Medulla oblongata (tissue), 1 donor: ENCODE measurements around the gene PHF2.

Source experiments
- DNase-seq: peaks from one replicate; pipeline ENCODE4 v3.0.0-alpha.2; 2015; ENCODE audit errors: extremely low spot score

Gene PHF2

DNA sequence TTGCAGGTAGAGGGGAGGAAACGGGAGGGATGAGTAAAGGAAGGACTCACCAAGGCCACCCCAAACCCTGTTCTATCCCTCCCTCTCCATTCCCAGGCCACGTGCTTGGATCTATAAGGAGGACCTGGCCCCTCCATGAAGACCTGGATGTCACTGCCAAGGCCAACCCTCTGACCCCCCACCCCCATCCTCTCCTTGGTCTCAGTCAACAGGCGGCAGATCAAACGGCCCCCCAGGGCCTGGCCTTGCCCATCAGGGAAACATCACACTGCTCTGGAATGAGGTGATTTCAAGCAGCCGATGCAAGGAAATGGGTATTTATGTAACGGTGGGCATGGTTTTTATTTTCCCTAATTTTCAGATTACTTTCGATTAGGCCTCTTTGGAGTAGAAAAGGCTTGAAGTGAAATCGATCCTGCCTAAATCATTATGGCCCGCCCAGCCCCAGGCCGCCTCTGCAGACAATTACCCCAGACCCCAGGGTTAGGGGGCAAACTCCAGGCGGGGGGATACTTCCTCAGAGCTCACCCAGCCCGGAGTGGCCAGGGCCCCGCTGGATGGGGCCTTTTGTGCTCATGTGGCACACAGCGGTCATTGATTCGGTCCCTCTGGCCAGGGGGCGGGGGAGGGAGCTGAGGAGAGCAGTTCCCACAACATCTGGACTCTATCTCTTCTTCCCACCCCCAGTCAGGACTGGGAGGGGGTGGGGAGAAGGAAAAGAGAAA, 125.3 kb downstream of the PHF2 start:
- no peak for DNase-seq

DNA sequence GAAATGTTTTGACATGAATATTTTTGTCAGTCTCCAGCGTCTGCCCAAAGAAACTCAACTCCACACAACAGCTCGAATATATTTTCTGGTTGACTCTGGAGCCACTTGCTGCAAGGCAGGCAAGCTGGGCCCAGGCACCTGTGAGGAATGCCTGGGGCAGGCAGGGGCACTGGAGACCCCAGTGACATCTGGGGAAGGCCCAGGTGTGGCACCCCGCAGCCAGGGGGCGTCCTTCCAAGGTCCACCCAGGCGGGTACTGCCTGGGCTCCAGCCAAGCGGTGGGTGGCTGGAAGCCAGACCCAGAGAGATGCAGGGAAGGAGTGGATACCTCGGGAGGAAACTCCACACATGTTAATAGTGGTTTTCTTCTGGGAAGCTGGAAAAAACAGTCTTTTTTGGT, 125.9 kb downstream of the PHF2 start:
- no peak for DNase-seq

DNA sequence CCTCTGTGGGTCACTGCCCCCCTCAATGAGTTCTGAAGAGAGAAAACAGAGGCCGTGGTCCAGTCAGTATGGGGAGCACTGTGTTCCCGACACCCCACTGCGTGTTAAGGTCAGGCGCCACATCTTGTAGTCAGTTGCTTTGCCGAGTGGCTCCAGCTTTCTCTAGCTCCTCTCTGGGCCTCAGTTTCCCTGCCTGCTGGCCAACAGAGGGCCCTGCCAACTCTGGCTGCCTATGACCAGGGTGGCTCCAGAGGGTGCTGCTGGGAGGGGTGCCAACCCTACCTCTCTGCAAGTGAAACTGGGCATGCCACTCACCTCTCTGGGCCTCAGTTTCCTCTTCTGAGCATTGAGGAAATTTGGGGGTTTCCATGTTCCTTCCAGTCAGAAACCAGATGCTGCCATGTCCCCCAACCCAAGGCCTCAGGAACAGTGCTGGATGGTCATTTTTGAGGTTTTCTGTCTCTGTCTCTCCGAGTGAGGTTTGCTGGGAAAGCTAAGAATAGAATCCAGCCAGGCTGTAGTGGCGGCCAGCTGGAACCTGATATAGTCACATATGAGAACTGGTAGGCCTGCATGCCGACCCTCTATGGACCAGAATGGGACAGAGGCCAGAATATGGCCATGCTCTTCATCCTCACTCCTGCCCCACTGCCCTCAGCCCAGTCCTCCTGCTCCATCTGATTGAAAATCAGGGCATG, 132.1 kb downstream of the PHF2 start:
- DNase-seq = no peak

DNA sequence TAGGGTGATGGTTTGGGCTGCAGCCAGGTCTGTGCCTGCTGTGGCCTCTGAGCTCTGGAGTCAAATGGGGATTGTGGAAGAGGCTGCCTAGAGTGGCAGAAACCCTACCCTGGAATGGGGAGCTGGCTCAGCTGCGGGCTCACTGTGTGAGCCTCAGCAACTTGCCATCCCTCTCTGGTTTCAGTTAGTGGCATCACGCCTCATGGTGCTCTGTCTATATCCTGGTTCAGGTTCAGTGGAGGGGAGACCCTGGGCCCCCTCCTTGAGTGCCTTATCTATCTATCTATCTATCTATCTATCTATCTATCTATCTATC, 132.6 kb downstream of the PHF2 start:
- DNase-seq = no peak

DNA sequence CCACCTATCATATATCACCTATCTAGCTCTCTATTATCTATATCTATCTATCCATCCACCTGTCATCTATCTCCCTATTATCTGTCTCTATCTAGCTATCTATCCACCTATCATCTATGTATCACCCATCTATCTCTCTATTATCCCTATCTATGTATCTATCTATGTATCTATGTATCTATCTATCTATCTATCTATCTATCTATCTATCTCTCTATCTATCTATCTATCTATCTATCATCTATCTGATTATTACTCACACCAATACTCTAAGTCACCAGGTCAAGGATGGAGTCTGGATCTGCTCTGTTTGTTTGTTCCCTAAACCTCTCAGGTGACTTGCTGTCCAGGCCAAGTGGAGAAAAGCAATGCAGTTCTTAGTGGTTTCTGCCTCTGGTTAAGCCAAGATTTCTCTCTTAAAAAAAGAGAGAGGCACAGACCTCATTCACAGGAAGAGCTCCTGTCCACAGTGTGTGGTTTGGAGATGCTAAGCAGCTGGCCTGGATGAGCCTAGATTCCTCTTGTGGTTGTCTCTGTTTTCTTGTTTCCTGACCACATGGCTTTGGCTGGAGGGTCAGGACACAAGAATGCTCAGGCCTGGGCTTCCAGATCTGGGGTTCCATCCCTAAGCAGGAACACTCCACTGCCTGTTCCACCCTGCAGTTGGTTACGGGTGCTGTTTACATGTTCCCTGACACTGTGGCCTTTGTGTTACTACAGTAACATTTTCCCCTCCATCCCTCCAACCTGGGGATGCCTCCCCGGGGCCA, 133.4 kb downstream of the PHF2 start:
- no peak for DNase-seq

DNA sequence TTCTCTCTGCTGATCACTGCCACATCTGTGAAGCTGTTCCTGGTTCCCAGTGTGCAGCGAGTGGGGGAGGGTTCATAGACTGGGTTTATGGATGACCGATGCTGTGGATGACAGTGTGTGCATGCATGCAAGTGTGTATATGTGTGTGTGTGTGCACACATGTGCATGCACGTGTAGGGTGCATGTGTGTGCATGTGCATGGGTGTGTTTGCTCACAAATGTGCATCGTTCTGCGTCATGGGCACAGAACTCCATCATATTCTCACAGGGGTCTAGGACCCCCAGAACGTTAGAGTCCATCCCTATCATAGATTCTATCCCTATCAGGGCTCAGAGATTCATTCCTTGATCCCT, 134.0 kb downstream of the PHF2 start:
- no peak for DNase-seq

DNA sequence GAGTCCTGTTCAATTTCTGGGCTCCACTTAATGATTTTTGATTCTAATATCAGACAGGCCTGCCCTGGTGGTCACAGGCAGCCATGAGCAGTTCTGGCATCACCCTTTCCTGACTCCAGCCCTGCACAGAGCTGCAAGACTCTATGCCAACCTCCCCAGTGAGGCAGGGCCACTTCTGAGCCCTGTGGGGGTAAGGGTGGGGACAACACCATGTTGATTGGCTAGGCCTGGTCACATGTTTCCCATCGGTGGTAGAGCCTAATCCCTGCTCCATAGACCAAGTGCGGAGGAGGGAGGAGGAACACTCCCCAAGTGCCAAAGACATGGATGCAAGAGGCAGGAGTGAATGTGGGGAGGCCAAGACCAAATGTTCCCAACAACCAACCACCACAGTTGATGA, 134.6 kb downstream of the PHF2 start:
- no peak for DNase-seq

DNA sequence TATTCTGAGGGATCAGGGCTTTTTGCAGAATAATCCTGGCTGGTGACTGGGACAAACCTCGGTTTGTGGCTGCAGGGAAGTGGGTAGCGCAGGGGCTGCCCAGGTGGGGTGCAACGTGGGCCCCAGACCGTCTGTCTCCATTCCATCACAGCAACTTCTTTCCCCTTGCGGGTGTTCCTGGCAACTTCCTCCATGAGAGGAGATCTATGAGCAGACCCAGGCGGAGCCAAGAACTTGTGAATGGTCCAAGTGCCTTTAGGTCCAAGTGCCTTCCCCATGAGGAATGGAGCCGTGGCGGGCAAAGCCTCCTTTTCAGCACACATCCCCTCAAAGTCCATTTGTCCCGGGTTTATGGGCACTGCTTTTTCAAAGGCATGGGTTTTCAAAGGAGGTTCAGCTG, 136.5 kb downstream of the PHF2 start:
- DNase-seq = no peak

DNA sequence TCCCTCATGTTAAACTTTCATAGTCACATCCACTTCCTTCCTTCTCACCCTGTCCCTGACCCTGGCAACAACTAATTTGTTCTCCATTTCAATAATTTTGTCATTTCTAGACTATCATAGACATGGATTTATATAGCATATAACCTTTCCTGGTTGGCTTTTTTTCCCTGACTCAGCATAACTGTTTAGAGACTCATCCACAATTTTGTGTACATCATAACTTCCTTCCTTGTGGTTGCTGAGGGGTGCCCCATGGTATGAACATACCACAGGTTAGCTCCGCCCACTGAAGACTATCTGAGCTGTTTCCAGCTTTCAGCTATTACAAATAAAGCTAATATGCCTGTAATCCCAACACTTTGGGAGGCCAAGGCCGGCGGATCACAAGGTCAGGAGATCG, 137.3 kb downstream of the PHF2 start:
- DNase-seq = no peak

DNA sequence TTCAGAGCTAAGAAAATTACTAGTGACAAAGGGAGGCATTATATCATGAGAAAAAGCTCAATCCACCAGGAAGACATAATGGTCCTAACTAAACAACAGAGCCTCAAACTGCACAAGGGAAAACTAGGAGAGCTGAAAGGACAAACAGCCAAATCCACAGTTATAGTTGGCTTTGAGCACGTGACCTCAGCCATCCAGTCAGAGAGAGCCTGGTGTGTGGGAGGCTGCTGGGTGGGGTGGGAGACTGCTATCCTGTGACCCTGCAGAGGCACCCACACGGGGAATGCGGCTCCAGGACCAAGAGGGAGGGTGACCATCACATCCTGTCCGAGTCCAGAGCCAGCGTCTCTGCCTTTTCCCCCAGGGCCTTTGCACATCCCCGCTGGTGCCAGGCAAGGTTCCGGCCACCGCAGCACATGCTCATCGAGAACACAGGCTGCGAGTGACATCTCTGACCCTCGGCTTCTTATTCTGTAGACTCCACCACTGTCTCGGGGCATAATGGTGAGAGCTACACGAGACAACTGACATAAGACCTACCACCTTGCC, 145.1 kb downstream of the PHF2 start:
- no peak for DNase-seq

DNA sequence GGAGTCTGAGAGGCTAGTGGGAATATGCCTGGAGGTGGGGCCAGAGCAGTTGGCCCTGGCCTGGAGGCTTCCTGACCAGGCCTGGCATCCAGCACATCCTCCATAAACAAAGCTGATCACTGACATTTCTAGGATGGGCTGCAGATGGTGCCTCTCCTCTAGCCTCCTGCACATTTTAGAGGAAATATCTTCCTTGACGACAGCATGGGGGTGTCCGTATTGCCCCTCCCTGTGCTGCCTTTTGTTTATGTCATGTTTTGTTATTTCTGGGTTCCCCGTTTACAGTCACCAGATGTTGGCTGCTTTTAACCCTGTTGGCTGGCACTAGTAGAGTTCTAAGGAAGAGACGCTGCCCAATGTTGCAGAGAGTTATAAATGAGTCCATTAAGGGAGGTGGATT, 148.5 kb downstream of the PHF2 start:
- no peak for DNase-seq

DNA sequence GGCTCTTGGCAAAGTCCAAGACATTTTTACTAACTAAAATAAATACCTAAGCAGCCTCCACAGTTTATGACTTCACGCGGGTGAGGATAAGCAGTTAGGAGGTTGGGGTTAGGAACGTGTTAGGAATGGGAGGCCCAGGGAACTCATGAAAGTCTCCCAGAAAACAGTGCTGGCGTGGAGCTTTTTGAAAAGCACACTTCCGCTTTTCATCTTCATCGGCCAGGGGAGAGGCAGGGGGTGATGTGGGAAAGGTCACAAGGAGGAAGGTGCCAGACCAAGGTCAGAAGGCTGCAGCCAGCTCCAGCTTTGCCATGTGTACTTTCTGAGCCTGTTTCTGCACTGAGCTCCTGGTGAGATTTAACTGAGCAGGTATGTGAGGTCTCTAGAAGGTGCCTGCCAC, 149.0 kb downstream of the PHF2 start:
- DNase-seq = no peak

DNA sequence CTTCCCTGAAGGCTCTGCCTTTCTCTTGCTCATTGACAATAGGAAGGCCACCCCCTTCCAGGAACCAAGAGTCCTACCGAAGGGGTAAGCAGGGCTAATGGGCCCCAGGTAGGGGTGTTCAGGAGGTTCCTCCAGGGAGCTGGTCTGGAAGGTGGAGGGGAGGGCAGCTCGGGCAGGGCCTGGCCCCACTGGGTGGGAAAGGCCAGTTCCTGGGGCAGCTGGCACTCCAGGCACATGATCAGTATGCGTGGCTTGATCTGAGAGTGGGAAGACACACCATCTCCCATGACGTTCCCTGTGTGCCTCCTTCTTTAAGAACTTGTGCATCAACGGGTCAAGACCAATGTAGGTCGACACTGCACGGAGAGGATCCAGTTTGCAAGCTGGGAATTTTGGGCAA, 149.8 kb downstream of the PHF2 start:
- DNase-seq = no peak
